Measurements from ENCODE around the gene TNFRSF4.
A peak's percentile ranks its signal among the peaks of the same experiment; 100 is the strongest.
"Not testable (repeated sequence)": the region's sequence is repeated elsewhere in the genome, so short reads cannot be mapped to it uniquely, and the experiment has no call there.

TNFRSF4 gene

GRCh38 chr1:1202831-1203560 is 11.0 kb downstream of the TNFRSF4 start:
- DNase-seq (ENCODE audit: low read depth in 2 of 2), result no peak

GRCh38 chr1:1200876-1201810 is 12.8 kb downstream of the TNFRSF4 start:
- peak; percentile 82 to 84 for DNase-seq (ENCODE audit: low read depth in 2 of 2)

GRCh38 chr1:1199961-1200875 is 13.7 kb downstream of the TNFRSF4 start:
- no peak for DNase-seq (ENCODE audit: low read depth in 2 of 2)

- no peak for DNase-seq (ENCODE audit: low read depth in 2 of 2)
Measured at GRCh38 chr1:1199141-1199960, 14.6 kb downstream of the TNFRSF4 start.

GRCh38 chr1:1198423-1199140 is 15.4 kb downstream of the TNFRSF4 start:
- DNase-seq (ENCODE audit: low read depth in 2 of 2), result no peak

- no peak for DNase-seq (ENCODE audit: low read depth in 2 of 2)
Measured at GRCh38 chr1:1197551-1198422, 16.2 kb downstream of the TNFRSF4 start.

- DNase-seq (ENCODE audit: low read depth in 2 of 2), result no peak
Measured at GRCh38 chr1:1197188-1197500, 16.8 kb downstream of the TNFRSF4 start.

GRCh38 chr1:1196431-1197187 is 17.3 kb downstream of the TNFRSF4 start:
- no peak for DNase-seq (ENCODE audit: low read depth in 2 of 2)

GRCh38 chr1:1195726-1196125 is 18.2 kb downstream of the TNFRSF4 start:
- DNase-seq (ENCODE audit: low read depth in 2 of 2), result not testable (repeated sequence)

- no peak for DNase-seq (ENCODE audit: low read depth in 2 of 2)
Measured at GRCh38 chr1:1194723-1195122, 19.2 kb downstream of the TNFRSF4 start.

GRCh38 chr1:1191734-1192133 is 22.2 kb downstream of the TNFRSF4 start:
- DNase-seq (ENCODE audit: low read depth in 2 of 2), result no peak

- DNase-seq (ENCODE audit: low read depth in 2 of 2), result no peak
Measured at GRCh38 chr1:1189111-1189510, 24.8 kb downstream of the TNFRSF4 start.

- DNase-seq (ENCODE audit: low read depth in 2 of 2), result no peak
Measured at GRCh38 chr1:1187938-1188337, 26.0 kb downstream of the TNFRSF4 start.

GRCh38 chr1:1185101-1185765 is 28.7 kb downstream of the TNFRSF4 start:
- DNase-seq (ENCODE audit: low read depth in 2 of 2), result no peak

GRCh38 chr1:1183833-1184775 is 29.8 kb downstream of the TNFRSF4 start:
- no peak for DNase-seq (ENCODE audit: low read depth in 2 of 2)

GRCh38 chr1:1183221-1183747 is 30.7 kb downstream of the TNFRSF4 start:
- no peak for DNase-seq (ENCODE audit: low read depth in 2 of 2)
